IMR-90 (cell line): ENCODE data around the gene IGHMBP2. TPM values are rescaled to one million over a fixed set of nuclear protein-coding genes. Genes with fewer than 3 reads are reported as not detected.

ENCODE experiments used
- ATAC-seq: fragments of 200-7000 bp; cut with Tn5 transposase; 2 replicates; pipeline ENCODE4 v1.9.1; 2020; ENCODE audit warnings: low read depth, mild to moderate bottlenecking, moderate library complexity
- BruUV-seq: library from RNA; stranded (reverse); fragments of 400-500 nt; replicated peaks from 2 replicates; lab custom pipeline; 2021; lab: Mats Ljungman, UMichigan
- CTCF ChIA-PET: fragments of 300-600 bp; formaldehyde crosslinking; extraction: SDS; loops from one replicate; lab custom pipeline; 2021; ENCODE audit warnings: antibody characterized with exemption; lab: Yijun Ruan, JAX
- POLR2A ChIA-PET: fragments of 300-600 bp; sonication (Branson Sonifier 250); formaldehyde crosslinking; loops from one replicate; lab custom pipeline; 2022; ENCODE audit warnings: antibody characterized with exemption; ENCODE audit not compliant: unreplicated experiment; lab: Charles Lee
- DNase-seq: peaks from one replicate; pipeline ENCODE4 v3.0.0; 2013
- H2AFZ ChIP-seq: replicated peaks from 2 replicates; pipeline ENCODE3; 2013; ENCODE audit warnings: low read length, mild to moderate bottlenecking; ENCODE audit not compliant: poor library complexity
- H2AK5ac ChIP-seq: 2 replicates; pipeline ENCODE4 v1.6.1; 2013; ENCODE audit warnings: low read depth, low read length, inconsistent platforms
- H2AK9ac ChIP-seq: replicated peaks from 2 replicates; pipeline ENCODE3; 2013; ENCODE audit warnings: mild to moderate bottlenecking, low read depth, low read length, moderate library complexity; ENCODE audit not compliant: poor library complexity
- H2BK120ac ChIP-seq: 2 replicates; pipeline ENCODE4 v1.6.1; 2013; ENCODE audit warnings: low read depth, low read length, inconsistent platforms
- H2BK15ac ChIP-seq: 3 replicates; pipeline ENCODE4 v1.6.1; 2013; ENCODE audit warnings: low read depth, low read length, inconsistent platforms
- H2BK20ac ChIP-seq: 2 replicates; pipeline ENCODE4 v1.6.1; 2013; ENCODE audit warnings: low read depth, mild to moderate bottlenecking, inconsistent platforms, low read length, moderate library complexity
- H2BK5ac ChIP-seq: 2 replicates; pipeline ENCODE4 v1.6.1; 2013; ENCODE audit warnings: mild to moderate bottlenecking, low read depth, low read length, inconsistent platforms; ENCODE audit not compliant: poor library complexity, severe bottlenecking
- H3K14ac ChIP-seq: replicated peaks from 2 replicates; pipeline ENCODE4 v1.6.1; 2013; ENCODE audit warnings: low read depth, low read length, inconsistent platforms
- H3K18ac ChIP-seq: 2 replicates; pipeline ENCODE4 v1.6.1; 2013; ENCODE audit warnings: low read depth, low read length, control low read depth
- H3K23ac ChIP-seq: 2 replicates; pipeline ENCODE4 v1.6.1; 2013; ENCODE audit warnings: low read depth, low read length, inconsistent platforms
- H3K27ac ChIP-seq: 2 replicates; pipeline ENCODE4 v1.5.1; 2013; ENCODE audit warnings: mild to moderate bottlenecking, control low read depth, low read length; ENCODE audit not compliant: insufficient read depth
- H3K27me3 ChIP-seq: 2 replicates; pipeline ENCODE4 v1.6.1; 2013; ENCODE audit warnings: low read length; ENCODE audit not compliant: control insufficient read depth, insufficient read depth
- H3K36me3 ChIP-seq: 2 replicates; pipeline ENCODE4 v1.6.1; 2013; ENCODE audit warnings: low read length, mixed read lengths; ENCODE audit not compliant: control insufficient read depth, insufficient read depth
- H3K4ac ChIP-seq: 2 replicates; pipeline ENCODE4 v1.6.1; 2013; ENCODE audit warnings: low read depth, low read length, inconsistent platforms
- H3K4me1 ChIP-seq: 2 replicates; pipeline ENCODE4 v1.6.1; 2013; ENCODE audit warnings: low read length, mixed read lengths; ENCODE audit not compliant: control insufficient read depth, insufficient read depth
- H3K4me2 ChIP-seq: 2 replicates; pipeline ENCODE4 v1.6.1; 2013; ENCODE audit warnings: low read depth, mild to moderate bottlenecking, control low read depth, low read length, moderate library complexity
- H3K4me3 ChIP-seq: 2 replicates; pipeline ENCODE4 v1.5.1; 2013; ENCODE audit warnings: low read depth, mild to moderate bottlenecking, control low read depth, low read length, moderate library complexity; ENCODE audit not compliant: insufficient read depth
- H3K56ac ChIP-seq: 2 replicates; pipeline ENCODE4 v1.6.1; 2013; ENCODE audit warnings: low read length, inconsistent platforms; ENCODE audit not compliant: insufficient read depth; ENCODE audit errors: extremely low read depth
- H3K79me1 ChIP-seq, 2 experiments: 2 replicates each; pipeline ENCODE4 v1.6.1; 2013; ENCODE audit warnings: low read length in 2 of 2, inconsistent platforms in 1 of 2, low read depth in 1 of 2
- H3K9ac ChIP-seq: 2 replicates; pipeline ENCODE4 v1.6.1; 2013; ENCODE audit warnings: low read depth, low read length, control low read depth
- H3K9me1 ChIP-seq: 2 replicates; pipeline ENCODE4 v1.6.1; 2013; ENCODE audit warnings: low read length, inconsistent platforms; ENCODE audit not compliant: insufficient read depth
- H3K9me3 ChIP-seq: 2 replicates; pipeline ENCODE4 v1.6.1; 2013; ENCODE audit warnings: low read length; ENCODE audit not compliant: control insufficient read depth, insufficient read depth
- H4K20me1 ChIP-seq: 2 replicates; pipeline ENCODE4 v1.6.1; 2013; ENCODE audit warnings: low read length, inconsistent platforms; ENCODE audit not compliant: insufficient read depth
- H4K5ac ChIP-seq: 2 replicates; pipeline ENCODE4 v1.6.1; 2013; ENCODE audit warnings: mild to moderate bottlenecking, low read depth, low read length, control low read depth
- H4K8ac ChIP-seq, 2 experiments: 2 replicates each; pipeline ENCODE4 v1.6.1; 2013; ENCODE audit warnings: low read depth in 2 of 2, low read length in 2 of 2, control low read depth in 1 of 2, inconsistent platforms in 1 of 2
- H4K91ac ChIP-seq: 2 replicates; pipeline ENCODE4 v1.6.1; 2013; ENCODE audit warnings: low read depth, low read length, inconsistent platforms; ENCODE audit not compliant: insufficient read depth
- CEBPB ChIP-seq: IDR thresholded peaks from 2 replicates; pipeline ENCODE4 v1.6.1; 2012; ENCODE audit warnings: low read depth, low read length, improper control_type of control experiment
- CHD1 ChIP-seq: IDR thresholded peaks from 2 replicates; pipeline ENCODE4 v1.6.1; 2012; ENCODE audit warnings: low read depth, low read length, improper control_type of control experiment
- CTCF ChIP-seq: conservative IDR thresholded peaks from 2 replicates; pipeline ENCODE4 v1.5.1; 2012; ENCODE audit warnings: mild to moderate bottlenecking, low read depth, low read length, improper control_type of control experiment
- MAFK ChIP-seq: IDR thresholded peaks from 2 replicates; pipeline ENCODE4 v1.6.1; 2012; ENCODE audit warnings: low read depth, low read length, improper control_type of control experiment
- MAZ ChIP-seq: IDR thresholded peaks from 2 replicates; pipeline ENCODE4 v1.6.1; 2012; ENCODE audit warnings: low read depth, mild to moderate bottlenecking, low read length, improper control_type of control experiment, moderate library complexity, borderline replicate concordance
- MXI1 ChIP-seq: IDR thresholded peaks from 2 replicates; pipeline ENCODE4 v1.6.1; 2012; ENCODE audit warnings: low read depth, mild to moderate bottlenecking, low read length, moderate library complexity, borderline replicate concordance
- RAD21 ChIP-seq: IDR thresholded peaks from 2 replicates; pipeline ENCODE4 v1.6.1; 2012; ENCODE audit warnings: low read length, improper control_type of control experiment
- SMC3 ChIP-seq: fragments of 150-350 bp; IDR thresholded peaks from 2 replicates; pipeline ENCODE4 v1.6.1; 2016; ENCODE audit warnings: low read depth, mild to moderate bottlenecking, antibody characterized with exemption, low read length, moderate library complexity
- WGBS, 2 experiments: methylation state at CpG; one replicate each; pipeline versions ENCODE4 v1.1.5 to v1.1.7; 2013; ENCODE audit warnings: missing lambda C conversion rate in 2 of 2; ENCODE audit not compliant: insufficient read length in 1 of 2; ENCODE audit errors: extremely low coverage in 2 of 2; 5-methylcytosine and 5-hydroxymethylcytosine counted together
- dilution Hi-C: fragments of 300-500 bp; cut with HindIII; formaldehyde crosslinking; loops from one replicate; pipeline ENCODE4 v1.14.3; 2018; ENCODE audit warnings: low sequenced_read_pairs; ENCODE audit not compliant: unreplicated experiment
- in situ Hi-C: fragments of 300-500 bp; cut with MboI; formaldehyde crosslinking; loops from 3 replicates; pipeline ENCODE4 v1.14.3; 2019; ENCODE audit warnings: low sequenced_read_pairs, inconsistent platforms, mixed read lengths
- intact Hi-C: fragments of 100-400 bp; cut with micrococcal nuclease; formaldehyde crosslinking; loops from 2 replicates; pipeline ENCODE4 v1.10.0; 2022
- polyA plus RNA-seq, 3 experiments: library from polyadenylated mRNA; depleted of rRNA; stranded (reverse); fragments of >200 nt; gene quantifications; 2 replicates each; pipeline ENCODE4 v1.2.3, GENCODE V29; 2012; ENCODE audit warnings: low replicate concordance in 1 of 3
- total RNA-seq: library from RNA; depleted of rRNA; stranded (reverse); fragments of >200 nt; gene quantifications from 2 replicates; pipeline ENCODE4 v1.2.3, GENCODE V29; 2012

Gene IGHMBP2
- total and polyA plus RNA-seq, 2 of the 4 experiments (the other 2 are of a cell fraction): 4.5 to 11.1 TPM

- WGBS, 2 experiments: 91% methylated on average over 4 of the region's 14 CpGs; no CpG with 5 or more reads in 1 of the 2 experiments
- no peaks in the 10 kb centered on the region for H3K9me1 ChIP-seq
Observed at GRCh38 chr11:68977781-68978625, 74.3 kb downstream of the IGHMBP2 start.

More at GRCh38 chr11:68977781-68978625, 74.3 kb downstream of the IGHMBP2 start:
- H3K27me3 ChIP-seq: peaks cover 46% of the 10 kb centered on the region
- H4K20me1 ChIP-seq: no peaks in the 10 kb centered on the region
- H3K14ac ChIP-seq: no peak overlapping the region
- no peak overlapping the region for H4K91ac ChIP-seq
- no peak overlapping the region for H3K18ac ChIP-seq
- H3K4me3 ChIP-seq: no peak overlapping the region
- DNase-seq (no peak), ATAC-seq (no peak)
- no peak overlapping the region for H2BK20ac ChIP-seq
- H4K5ac ChIP-seq: no peak overlapping the region
- H3K4me1 ChIP-seq: peaks cover 2% of the 10 kb centered on the region; the same call in 1 of the 2 replicates
- no peaks in the 10 kb centered on the region for H3K36me3 ChIP-seq
- no peak overlapping the region for H2AK9ac ChIP-seq
- H2BK15ac ChIP-seq: no peak overlapping the region
- no peak overlapping the region for H2BK5ac ChIP-seq
- no peak overlapping the region for H3K23ac ChIP-seq
- in situ Hi-C loops (no loop called here), dilution Hi-C loops (no loop called here), intact Hi-C loops (no loop called here)
- no peak overlapping the region for H2AK5ac ChIP-seq
- no peak overlapping the region for H2BK120ac ChIP-seq
- no TSS peak for BruUV-seq
- no peak overlapping the region for H3K56ac ChIP-seq
- H4K8ac ChIP-seq: no peak overlapping the region
- H3K4ac ChIP-seq: no peak overlapping the region
- H3K27ac ChIP-seq: no peak overlapping the region
- H2AFZ ChIP-seq: no peak overlapping the region
- TF ChIP-seq MAZ (no peak), CHD1 (no peak), CEBPB (no peak), RAD21 (no peak), MXI1 (no peak), SMC3 (no peak), CTCF (no peak), MAFK (no peak)
- no peaks in the 10 kb centered on the region for H3K9me3 ChIP-seq
- POLR2A ChIA-PET: no interaction called here
- H3K9ac ChIP-seq: no peak overlapping the region
- CTCF ChIA-PET: no interaction called here
- no peaks in the 10 kb centered on the region for H3K79me1 ChIP-seq
- H3K4me2 ChIP-seq: no peak overlapping the region
